ENCODE data around the gene CDH1. TPM values are rescaled to one million over a fixed set of nuclear protein-coding genes. Genes with fewer than 3 reads are reported as not detected.
"Not testable (repeated sequence)": the region's sequence is repeated elsewhere in the genome, so short reads cannot be mapped to it uniquely, and the experiment has no call there.

CDH1 gene
- total RNA-seq, 2 experiments from 2014 or later: 1.7 to 2.7 TPM

DNA sequence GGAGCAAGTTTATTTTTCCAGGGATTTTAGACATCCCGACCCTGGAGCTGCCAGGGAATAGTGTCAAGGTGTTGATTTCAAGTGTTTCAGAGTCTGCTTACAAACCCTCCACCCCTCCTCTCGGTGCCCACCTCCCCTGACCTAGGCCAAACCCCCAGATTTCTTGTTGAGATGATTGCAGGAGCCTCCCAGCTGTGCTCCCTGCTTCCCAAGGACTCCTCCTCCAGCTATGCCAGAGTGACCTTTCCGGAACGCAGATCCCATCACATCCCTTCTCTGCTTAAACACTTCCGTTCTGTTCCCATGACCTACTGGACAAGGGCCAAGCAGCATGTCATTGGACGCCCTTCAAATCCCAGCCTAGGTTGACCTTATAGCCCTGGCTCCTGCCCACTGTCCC, 23.7 kb upstream of the CDH1 start:
- H3K36me3 Mint-ChIP-seq (ENCODE audit: low read depth): no peaks in the 10 kb centered on the region
- peaks cover 9% of the 10 kb centered on the region for H3K4me1 Mint-ChIP-seq (ENCODE audit: low read depth)
- H3K27ac Mint-ChIP-seq: no peak overlapping the region
- intact Hi-C loops (cut with micrococcal nuclease): no loop called here
- no peak overlapping the region for H3K4me3 Mint-ChIP-seq
- no peaks in the 10 kb centered on the region for H3K9me3 Mint-ChIP-seq
- no peak for DNase-seq
- peaks cover 19% of the 10 kb centered on the region for H3K27me3 Mint-ChIP-seq (ENCODE audit: low read depth)
- CTCF ChIA-PET: no interaction called here

DNA sequence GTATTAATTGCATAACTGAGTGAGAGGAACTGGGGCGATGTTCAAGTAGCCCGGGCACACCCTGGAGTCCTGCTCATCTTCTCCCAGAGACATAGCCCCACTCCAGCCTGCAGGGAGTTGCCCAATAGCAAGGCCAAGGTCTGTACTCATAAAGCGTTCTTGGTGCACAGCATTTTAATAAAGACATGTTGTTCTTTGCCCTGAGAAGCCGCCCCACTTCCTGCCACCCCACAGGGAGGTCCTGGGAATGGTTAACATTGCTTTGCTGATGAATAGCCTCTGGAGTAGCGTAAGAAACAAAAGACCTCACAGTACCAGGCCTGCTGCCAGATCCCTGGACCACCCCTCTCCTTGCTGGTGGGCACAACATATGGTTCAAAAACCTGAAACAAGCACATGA, 21.6 kb upstream of the CDH1 start:
- H3K9me3 Mint-ChIP-seq: peaks cover 2% of the 10 kb centered on the region
- H3K36me3 Mint-ChIP-seq (ENCODE audit: low read depth): no peaks in the 10 kb centered on the region
- no peak for DNase-seq
- intact Hi-C loops (cut with micrococcal nuclease): no loop called here
- peaks cover 20% of the 10 kb centered on the region for H3K4me1 Mint-ChIP-seq (ENCODE audit: low read depth)
- H3K4me3 Mint-ChIP-seq: no peak overlapping the region
- H3K27me3 Mint-ChIP-seq (ENCODE audit: low read depth): peaks cover 9% of the 10 kb centered on the region
- no peak overlapping the region for H3K27ac Mint-ChIP-seq
- CTCF ChIA-PET: no interaction called here

DNA sequence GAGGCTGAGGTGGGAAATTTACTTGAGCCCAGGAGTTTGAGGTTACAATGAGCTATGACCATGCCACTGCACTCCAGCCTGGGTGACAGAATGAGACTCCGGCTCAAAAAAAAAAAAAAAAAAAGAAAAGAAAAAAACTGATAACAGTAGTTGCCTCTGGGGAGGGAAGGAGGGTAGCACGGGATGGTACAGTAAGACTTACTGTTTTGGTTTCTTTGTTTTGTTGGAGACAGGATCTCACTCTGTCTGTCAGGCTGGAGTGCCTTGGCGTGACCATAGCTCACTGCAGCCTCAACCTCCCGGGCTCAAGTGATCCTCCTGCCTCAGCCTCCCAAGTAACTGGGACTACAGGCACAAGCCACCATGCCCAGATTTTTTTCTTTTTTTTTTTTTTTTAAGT, 20.6 kb upstream of the CDH1 start:
- intact Hi-C loops (cut with micrococcal nuclease); H3K4me3 Mint-ChIP-seq; H3K27ac Mint-ChIP-seq; H3K36me3 Mint-ChIP-seq (ENCODE audit: low read depth); H3K9me3 Mint-ChIP-seq; DNase-seq; H3K27me3 Mint-ChIP-seq (ENCODE audit: low read depth): not testable (repeated sequence)
- peaks cover 21% of the 10 kb centered on the region for H3K4me1 Mint-ChIP-seq (ENCODE audit: low read depth)
- CTCF ChIA-PET: interaction anchor here (0.6 to 1.0 kb wide), 3 partner anchors 11 to 45 kb away, joined by 3 to 6 read pairs (median 3); no protein-coding TSS in a partner anchor

DNA sequence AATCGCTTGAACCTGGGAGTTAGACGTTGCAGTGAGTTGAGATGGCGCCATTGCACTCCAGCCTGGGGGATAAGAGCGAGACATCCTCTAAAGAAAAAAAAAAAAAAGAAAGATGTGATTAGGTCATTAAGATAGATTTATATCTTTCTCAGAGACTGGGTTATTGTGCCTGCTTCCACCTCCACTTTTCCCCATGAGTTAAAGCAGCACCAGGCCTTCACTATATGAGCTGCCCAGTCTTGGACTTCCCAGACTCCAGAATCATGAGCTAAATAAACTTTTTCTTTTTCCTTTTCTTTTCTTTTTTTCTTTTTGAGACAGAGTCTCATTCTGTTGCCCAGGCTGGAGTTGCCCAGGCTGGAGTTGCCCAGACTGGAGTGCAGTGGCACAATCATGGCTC, 19.4 kb upstream of the CDH1 start:
- Mint-ChIP-seq H3K4me1 (ENCODE audit: low read depth) (peaks cover 19% of the 10 kb centered on the region), H3K27me3 (ENCODE audit: low read depth) (peaks cover 3% of the 10 kb centered on the region), H3K36me3 (ENCODE audit: low read depth) (no peaks in the 10 kb centered on the region), H3K27ac (no peak overlapping the region), H3K4me3 (no peak overlapping the region), H3K9me3 (peaks cover 2% of the 10 kb centered on the region)
- CTCF ChIA-PET: interaction anchor here (0.7 kb wide), 1 partner anchor 82 kb away, joined by 4 read pairs; no protein-coding TSS in a partner anchor
- DNase-seq: no peak
- intact Hi-C loops (cut with micrococcal nuclease): no loop called here

DNA sequence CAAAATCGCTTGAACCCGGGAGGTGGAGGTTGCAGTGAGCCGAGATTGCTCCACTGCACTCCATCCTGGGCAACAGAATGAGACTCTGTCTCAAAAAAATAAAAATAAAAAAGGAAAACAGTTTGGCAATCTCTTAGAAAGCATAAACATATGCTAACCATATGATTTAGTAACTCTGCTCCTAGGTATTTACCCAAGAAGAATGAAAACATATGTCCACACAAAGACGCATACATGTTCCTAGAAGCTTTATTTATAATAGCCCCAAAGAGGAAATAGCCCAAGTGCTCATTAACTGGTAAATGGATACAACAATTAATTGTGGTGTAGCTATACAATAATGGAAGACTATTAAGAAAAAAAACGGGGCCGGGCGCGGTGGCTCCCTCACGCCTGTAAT, 18.5 kb upstream of the CDH1 start:
- Mint-ChIP-seq H3K36me3 (ENCODE audit: low read depth) (no peaks in the 10 kb centered on the region), H3K27me3 (ENCODE audit: low read depth) (no peaks in the 10 kb centered on the region), H3K9me3 (peaks cover 2% of the 10 kb centered on the region), H3K4me3 (no peak overlapping the region), H3K4me1 (ENCODE audit: low read depth) (peaks cover 19% of the 10 kb centered on the region), H3K27ac (no peak overlapping the region)
- intact Hi-C loops (cut with micrococcal nuclease): no loop called here
- CTCF ChIA-PET: interaction anchor here (0.7 kb wide), 1 partner anchor 81 kb away, joined by 4 read pairs; no protein-coding TSS in a partner anchor
- no peak for DNase-seq

DNA sequence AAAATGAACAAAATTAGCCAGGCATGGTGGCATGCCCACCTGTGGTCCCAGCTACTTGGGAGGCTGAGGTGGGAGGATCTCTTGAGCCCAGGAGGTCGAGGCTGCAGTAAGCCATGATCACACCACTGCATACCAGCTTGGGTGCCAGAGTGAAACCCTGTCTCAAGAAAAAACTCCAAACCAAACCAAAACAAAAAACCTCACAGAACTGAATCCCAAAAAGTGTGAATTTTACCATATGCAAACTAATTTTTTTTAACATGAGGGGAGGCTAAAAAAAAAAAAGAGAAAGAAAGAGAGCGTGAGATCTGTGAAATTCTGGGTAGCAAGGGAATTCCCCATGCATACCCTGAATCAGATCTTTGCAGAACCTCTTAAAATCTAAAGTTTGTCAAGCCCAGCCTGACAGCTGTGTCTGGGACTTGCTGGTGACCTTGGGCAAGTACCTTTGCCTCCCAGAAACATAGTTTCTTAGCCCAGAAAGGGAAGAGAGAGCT, 17.1 kb upstream of the CDH1 start:
- intact Hi-C loops (cut with micrococcal nuclease): loop anchor here (1.0 to 2.0 kb wide), 5 partner anchors 23 to 80 kb away; no protein-coding TSS in a partner anchor

DNA sequence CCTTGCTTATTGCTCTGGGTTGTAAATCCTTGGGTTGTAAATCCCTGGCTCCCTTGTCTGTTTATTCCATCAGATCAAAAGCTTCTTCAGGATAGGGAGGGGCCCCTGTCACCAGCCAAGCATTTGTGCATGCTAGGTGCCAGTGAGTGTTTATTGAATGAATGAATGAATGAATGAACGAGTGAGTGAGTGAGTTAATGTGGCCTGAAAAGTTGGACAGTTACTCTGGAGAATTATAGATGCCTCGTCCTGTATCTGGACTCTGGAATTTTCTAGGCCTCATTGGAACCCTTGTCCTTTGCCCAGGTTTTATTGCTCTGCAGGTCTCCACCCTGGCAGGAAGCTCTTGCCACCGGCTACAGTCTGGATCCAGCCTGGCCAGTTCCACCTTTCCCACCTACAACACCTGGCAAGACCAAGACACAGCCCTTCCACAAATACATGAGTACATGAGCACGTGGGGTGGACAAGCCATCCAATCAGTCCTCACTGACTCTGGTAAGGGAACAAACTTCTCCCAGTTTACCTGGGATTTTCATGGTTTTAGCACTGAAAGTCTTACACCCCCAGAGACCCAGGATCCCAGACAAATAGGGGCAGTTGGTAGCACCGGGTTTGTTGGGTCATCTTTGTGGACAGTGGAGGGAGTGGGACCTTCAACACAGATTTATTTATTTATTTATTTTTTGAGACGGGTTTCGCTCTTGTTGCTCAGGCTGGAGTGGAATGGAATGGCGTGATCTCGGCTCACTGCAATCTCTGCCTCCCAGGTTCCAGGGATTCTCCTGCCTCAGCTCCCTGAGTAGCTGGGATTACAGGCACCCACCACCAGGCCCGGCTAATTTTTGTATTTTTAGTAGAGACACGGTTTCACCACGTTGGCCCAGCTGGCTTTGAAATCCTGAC, 14.7 kb upstream of the CDH1 start:
- Mint-ChIP-seq H3K36me3 (ENCODE audit: low read depth) (no peaks in the 10 kb centered on the region), H3K9me3 (peaks cover 2% of the 10 kb centered on the region), H3K4me1 (ENCODE audit: low read depth) (peaks cover 19% of the 10 kb centered on the region), H3K27me3 (ENCODE audit: low read depth) (no peaks in the 10 kb centered on the region), H3K4me3 (no peak overlapping the region), H3K27ac (no peak overlapping the region)
- intact Hi-C loops (cut with micrococcal nuclease): no loop called here
- DNase-seq: no peak
- CTCF ChIA-PET: interaction anchor here (0.6 to 1.0 kb wide), 5 partner anchors 31 to 402 kb away, joined by 3 to 8 read pairs (median 5); no protein-coding TSS in a partner anchor

More for the DNA sequence above, 17.1 kb upstream of the CDH1 start:
- peaks cover 2% of the 10 kb centered on the region for H3K9me3 Mint-ChIP-seq
- CTCF ChIA-PET: interaction anchor here (0.7 to 1.0 kb wide), 3 partner anchors 37 to 264 kb away, joined by 3 to 4 read pairs (median 3); no protein-coding TSS in a partner anchor
- H3K4me1 Mint-ChIP-seq (ENCODE audit: low read depth): peaks cover 19% of the 10 kb centered on the region
- H3K4me3 Mint-ChIP-seq: no peak overlapping the region
- peak overlapping the region; percentile 83 for H3K27ac Mint-ChIP-seq
- no peaks in the 10 kb centered on the region for H3K27me3 Mint-ChIP-seq (ENCODE audit: low read depth)
- no peaks in the 10 kb centered on the region for H3K36me3 Mint-ChIP-seq (ENCODE audit: low read depth)
- DNase-seq: peak; percentile 80

DNA sequence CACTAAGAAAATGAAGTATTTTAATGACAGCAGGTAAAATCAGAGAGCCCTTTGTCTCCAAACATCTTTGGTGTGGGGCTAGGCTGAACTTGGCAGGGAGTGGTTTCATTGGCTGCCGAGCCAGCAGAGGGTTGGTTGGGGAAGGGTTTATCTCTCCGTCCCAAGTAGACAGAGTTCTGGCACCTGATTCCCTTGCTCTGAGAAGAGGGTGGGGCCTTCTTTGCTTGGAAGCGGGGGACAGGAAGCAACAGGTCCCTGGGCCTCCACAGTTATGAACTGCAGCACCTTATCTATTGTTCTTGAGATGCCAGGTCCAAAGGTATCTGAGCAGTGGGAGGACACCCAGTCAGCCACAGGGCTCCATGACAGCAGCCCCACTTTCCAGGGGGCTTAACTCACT, 12.3 kb upstream of the CDH1 start:
- Mint-ChIP-seq H3K9me3 (no peaks in the 10 kb centered on the region), H3K36me3 (ENCODE audit: low read depth) (no peaks in the 10 kb centered on the region), H3K27ac (no peak overlapping the region), H3K27me3 (ENCODE audit: low read depth) (peaks cover 5% of the 10 kb centered on the region), H3K4me1 (ENCODE audit: low read depth) (peaks cover 15% of the 10 kb centered on the region), H3K4me3 (no peak overlapping the region)
- intact Hi-C loops (cut with micrococcal nuclease): no loop called here
- CTCF ChIA-PET: no interaction called here
- DNase-seq: no peak

DNA sequence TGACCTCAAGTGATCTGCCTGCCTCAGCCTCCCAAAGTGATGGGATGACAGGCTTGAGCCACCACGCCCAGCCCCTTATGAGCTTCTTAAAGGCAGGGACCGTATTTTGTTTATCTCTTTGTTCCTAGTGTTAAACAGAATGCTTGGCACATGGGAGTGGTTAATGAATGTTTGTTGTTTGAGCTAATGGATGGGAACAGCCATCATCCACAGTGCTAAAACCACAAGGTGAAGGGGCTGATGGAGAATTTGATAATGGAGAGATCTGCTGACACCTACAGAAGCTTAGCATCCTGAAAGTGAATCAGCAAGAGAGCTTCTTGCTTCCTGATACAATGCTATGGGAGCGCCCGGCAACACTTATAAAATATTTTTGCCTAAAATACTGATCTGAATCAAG, 8.6 kb upstream of the CDH1 start:
- intact Hi-C loops (cut with micrococcal nuclease): no loop called here
- H3K36me3 Mint-ChIP-seq (ENCODE audit: low read depth): no peaks in the 10 kb centered on the region
- CTCF ChIA-PET: no interaction called here
- H3K9me3 Mint-ChIP-seq: no peaks in the 10 kb centered on the region
- no peak for DNase-seq
- H3K4me1 Mint-ChIP-seq (ENCODE audit: low read depth): no peaks in the 10 kb centered on the region
- no peak overlapping the region for H3K4me3 Mint-ChIP-seq
- no peak overlapping the region for H3K27ac Mint-ChIP-seq
- H3K27me3 Mint-ChIP-seq (ENCODE audit: low read depth): peaks cover 11% of the 10 kb centered on the region

DNA sequence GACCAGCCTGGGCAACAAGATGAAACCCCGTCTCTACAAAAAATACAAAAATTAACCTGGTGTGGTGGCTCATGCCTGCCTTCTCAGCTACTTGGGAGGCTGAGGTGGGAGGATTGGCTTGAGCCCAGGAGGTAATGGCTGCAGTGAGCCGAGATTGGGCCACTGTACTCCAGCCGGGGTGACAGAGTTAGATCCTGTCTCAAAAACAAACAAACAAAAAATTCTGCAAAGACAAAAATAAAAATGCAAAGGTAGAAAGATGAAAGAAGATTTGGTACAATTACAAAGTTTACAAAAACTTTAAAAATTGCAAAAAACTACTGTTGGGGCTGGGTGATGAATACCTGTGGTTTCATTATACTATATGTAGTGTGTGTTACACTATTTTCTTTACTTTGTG, 5.5 kb upstream of the CDH1 start:
- peaks cover 29% of the 10 kb centered on the region for H3K27me3 Mint-ChIP-seq (ENCODE audit: low read depth)
- CTCF ChIA-PET: no interaction called here
- no peaks in the 10 kb centered on the region for H3K4me1 Mint-ChIP-seq (ENCODE audit: low read depth)
- DNase-seq: no peak
- H3K9me3 Mint-ChIP-seq: no peaks in the 10 kb centered on the region
- H3K27ac Mint-ChIP-seq: no peak overlapping the region
- intact Hi-C loops (cut with micrococcal nuclease): no loop called here
- H3K4me3 Mint-ChIP-seq: no peak overlapping the region
- H3K36me3 Mint-ChIP-seq (ENCODE audit: low read depth): no peaks in the 10 kb centered on the region

DNA sequence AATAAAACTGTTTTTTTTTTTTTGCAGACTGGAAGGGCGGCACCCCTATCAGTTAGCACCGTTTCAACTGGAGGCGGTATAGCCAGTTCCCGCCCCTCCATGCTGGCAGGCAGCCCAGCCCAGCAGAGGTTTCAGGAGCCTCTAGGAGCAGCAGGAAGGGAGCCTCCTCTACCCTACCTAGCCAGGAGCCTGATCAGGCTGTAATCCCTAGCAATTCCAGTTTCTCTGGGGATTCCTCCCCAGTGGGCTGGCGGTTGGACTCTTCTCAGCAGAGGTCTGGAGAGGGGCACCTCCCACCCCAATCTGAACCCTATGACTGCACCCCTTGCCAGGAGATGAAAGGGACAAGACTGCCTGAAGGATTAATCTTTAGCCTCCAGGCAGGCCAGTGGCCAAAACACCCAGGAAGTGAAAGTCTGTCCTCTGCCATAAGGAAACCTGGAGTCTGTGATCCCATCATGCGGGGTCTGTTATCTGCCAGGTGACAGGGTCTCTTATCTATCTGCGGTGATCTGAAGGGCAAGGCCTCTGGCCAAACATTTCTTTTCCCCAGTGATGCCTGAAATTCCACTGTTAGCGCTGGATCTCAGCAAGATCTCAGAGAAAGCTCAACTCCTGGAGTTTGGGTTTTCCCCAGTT, 4.9 kb upstream of the CDH1 start:
- H3K27ac Mint-ChIP-seq: no peak overlapping the region
- CTCF ChIA-PET: no interaction called here
- peaks cover 3% of the 10 kb centered on the region for H3K4me1 Mint-ChIP-seq (ENCODE audit: low read depth)
- H3K4me3 Mint-ChIP-seq: no peak overlapping the region
- H3K36me3 Mint-ChIP-seq (ENCODE audit: low read depth): peaks cover 2% of the 10 kb centered on the region
- peaks cover 32% of the 10 kb centered on the region for H3K27me3 Mint-ChIP-seq (ENCODE audit: low read depth)
- intact Hi-C loops (cut with micrococcal nuclease): no loop called here
- DNase-seq: no peak
- no peaks in the 10 kb centered on the region for H3K9me3 Mint-ChIP-seq

DNA sequence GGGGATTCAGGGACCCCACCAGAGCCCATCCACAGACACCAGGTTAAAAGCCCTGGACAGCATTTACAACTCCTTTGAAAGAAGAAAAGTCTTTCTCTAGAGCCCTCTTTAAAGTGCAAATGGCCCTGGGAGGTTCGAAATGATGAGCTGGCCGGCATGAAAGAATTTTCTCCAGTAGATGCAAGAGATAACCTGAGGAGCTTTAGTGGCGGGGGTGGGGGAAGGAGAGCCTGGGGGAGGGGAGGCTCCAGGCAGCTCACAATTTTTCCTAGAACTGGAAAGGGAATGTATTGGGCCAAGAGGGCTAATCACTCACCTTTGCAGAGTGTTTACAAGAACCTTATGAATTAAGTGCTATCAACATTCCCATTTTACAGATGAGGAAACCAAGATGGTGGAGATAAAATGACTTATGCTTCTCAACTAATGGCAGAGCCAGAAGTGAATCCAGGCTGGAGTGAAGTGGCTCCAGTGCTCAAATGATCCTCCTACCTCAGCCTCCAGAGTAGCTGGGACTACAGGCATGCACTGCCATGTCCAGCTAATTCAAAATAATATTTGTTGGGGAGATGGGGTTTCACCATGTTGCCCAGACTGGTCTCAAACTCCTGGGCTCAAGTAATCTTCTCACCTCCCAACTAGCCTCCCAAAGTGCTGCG, 4.2 kb upstream of the CDH1 start:
- Mint-ChIP-seq H3K4me3 (no peak overlapping the region), H3K9me3 (no peaks in the 10 kb centered on the region), H3K4me1 (ENCODE audit: low read depth) (peaks cover 8% of the 10 kb centered on the region), H3K27ac (no peak overlapping the region), H3K27me3 (ENCODE audit: low read depth) (peaks cover 35% of the 10 kb centered on the region), H3K36me3 (ENCODE audit: low read depth) (peaks cover 2% of the 10 kb centered on the region)
- intact Hi-C loops (cut with micrococcal nuclease): no loop called here
- no peak for DNase-seq
- CTCF ChIA-PET: no interaction called here

Measured in activated naive CD4-positive, alpha-beta T cell treated with anti-CD3 and anti-CD28 coated beads for 36 hours (primary cell).